OCI-LY7 (cell line): ENCODE results near the gene PRKG1.

Source experiments
- EZH2phosphoT487 ChIP-seq: fragments of 200-600 bp; sonication (generic); IDR thresholded peaks from 2 replicates; pipeline ENCODE4 v1.6.1; 2018; ENCODE audit warnings: low read depth, borderline replicate concordance, mild to moderate bottlenecking, mixed run types, antibody characterized with exemption, low read length, moderate library complexity, mixed read lengths
- TF ChIP-seq, protein P1 (sequence below): fragments of 200-600 bp; sonication (generic); conservative IDR thresholded peaks from 2 replicates; pipeline ENCODE4 v1.5.1; 2014; ENCODE audit warnings: mild to moderate bottlenecking, antibody characterized with exemption, low read length, moderate library complexity, mixed read lengths

DNA sequence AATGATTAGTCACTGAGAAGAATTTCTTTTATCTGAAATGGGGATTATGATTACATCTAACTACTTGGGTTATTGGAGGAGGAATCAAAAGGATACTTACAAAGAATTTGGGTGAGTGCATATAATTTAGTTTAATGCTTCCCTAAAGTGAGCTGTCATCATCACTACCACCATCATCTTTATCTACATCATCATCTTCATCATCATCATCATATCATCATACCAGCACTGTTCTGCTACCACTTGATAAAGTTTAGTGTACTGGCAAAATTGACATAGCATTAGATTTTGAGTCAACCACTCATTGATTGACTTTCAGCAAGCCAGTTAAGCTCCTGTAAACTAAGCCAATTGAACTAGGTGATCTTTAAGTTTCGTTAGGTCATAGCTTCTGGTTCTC, 994.2 kb downstream of the PRKG1 start:
- TF ChIP-seq, protein P1, sequence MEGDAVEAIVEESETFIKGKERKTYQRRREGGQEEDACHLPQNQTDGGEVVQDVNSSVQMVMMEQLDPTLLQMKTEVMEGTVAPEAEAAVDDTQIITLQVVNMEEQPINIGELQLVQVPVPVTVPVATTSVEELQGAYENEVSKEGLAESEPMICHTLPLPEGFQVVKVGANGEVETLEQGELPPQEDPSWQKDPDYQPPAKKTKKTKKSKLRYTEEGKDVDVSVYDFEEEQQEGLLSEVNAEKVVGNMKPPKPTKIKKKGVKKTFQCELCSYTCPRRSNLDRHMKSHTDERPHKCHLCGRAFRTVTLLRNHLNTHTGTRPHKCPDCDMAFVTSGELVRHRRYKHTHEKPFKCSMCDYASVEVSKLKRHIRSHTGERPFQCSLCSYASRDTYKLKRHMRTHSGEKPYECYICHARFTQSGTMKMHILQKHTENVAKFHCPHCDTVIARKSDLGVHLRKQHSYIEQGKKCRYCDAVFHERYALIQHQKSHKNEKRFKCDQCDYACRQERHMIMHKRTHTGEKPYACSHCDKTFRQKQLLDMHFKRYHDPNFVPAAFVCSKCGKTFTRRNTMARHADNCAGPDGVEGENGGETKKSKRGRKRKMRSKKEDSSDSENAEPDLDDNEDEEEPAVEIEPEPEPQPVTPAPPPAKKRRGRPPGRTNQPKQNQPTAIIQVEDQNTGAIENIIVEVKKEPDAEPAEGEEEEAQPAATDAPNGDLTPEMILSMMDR, result no peak
- no peak for TF ChIP-seq EZH2phosphoT487
